HepG2 (cell line): Measurements from ENCODE around the gene SLC2A5.

Source experiments
- AHDC1 ChIP-seq: sonication (generic); formaldehyde crosslinking; IDR thresholded peaks from 2 replicates; pipeline ENCODE4 v1.5.1; 2020; ENCODE audit warnings: mild to moderate bottlenecking, missing genetic modification reagents, borderline replicate concordance
- GMEB1 ChIP-seq: sonication (generic); formaldehyde crosslinking; IDR thresholded peaks from 2 replicates; pipeline ENCODE4 v1.5.1; 2020; ENCODE audit warnings: missing genetic modification reagents, mild to moderate bottlenecking, borderline replicate concordance

- no peak for TF ChIP-seq GMEB1
- no peak for TF ChIP-seq AHDC1 (CRISPR knock-in tag)
Observed at GRCh38 chr1:9085306-9085940, 16.0 kb upstream of the SLC2A5 start.
